Caco-2 (cell line): ENCODE measurements around the gene SMARCD3. TPM values are rescaled to one million over a fixed set of nuclear protein-coding genes. Genes with fewer than 3 reads are reported as not detected.

Source experiments
- BruUV-seq: library from RNA; stranded (reverse); fragments of 400-500 nt; replicated peaks from 2 replicates; lab custom pipeline; 2021; lab: Mats Ljungman, UMichigan
- CTCF ChIA-PET: fragments of 300-600 bp; sonication (Branson Sonifier 250); formaldehyde crosslinking; loops from one replicate; lab custom pipeline; 2022; ENCODE audit warnings: antibody characterized with exemption; lab: Charles Lee
- POLR2A ChIA-PET: fragments of 300-600 bp; sonication (Branson Sonifier 250); formaldehyde crosslinking; loops from one replicate; lab custom pipeline; 2022; ENCODE audit warnings: antibody characterized with exemption; lab: Charles Lee
- DNase-seq, 2 experiments: peaks; one replicate each; pipeline versions ENCODE4 v3.0.0 to v3.0.0-alpha.2; 2020 to 2022
- H3K27me3 ChIP-seq: replicated peaks from 2 replicates; pipeline ENCODE4 v1.6.0; 2011; ENCODE audit warnings: low read length; ENCODE audit not compliant: control insufficient read depth, insufficient read depth
- H3K36me3 ChIP-seq: 2 replicates; pipeline ENCODE4 v1.5.1; 2011; ENCODE audit warnings: low read length; ENCODE audit not compliant: control insufficient read depth, insufficient read depth
- H3K4me1 ChIP-seq: fragments of 250-450 bp; sonication (Bioruptor Pico); 2 replicates; pipeline ENCODE4 v1.5.1; 2020; ENCODE audit warnings: mild to moderate bottlenecking
- H3K4me3 ChIP-seq: 2 replicates; pipeline ENCODE4 v1.5.1; 2011; ENCODE audit warnings: low read depth, mild to moderate bottlenecking, control low read depth, low read length
- H3K9me3 ChIP-seq: fragments of 250-450 bp; sonication (Bioruptor Pico); 2 replicates; pipeline ENCODE4 v1.5.1; 2020; ENCODE audit warnings: mild to moderate bottlenecking, moderate library complexity
- H3K27ac Mint-ChIP-seq: one replicate; pipeline ENCODE4 v1.8.0; 2022; ENCODE audit warnings: mixed read lengths; ENCODE audit not compliant: unreplicated experiment
- H3K27me3 Mint-ChIP-seq: one replicate; pipeline ENCODE4 v1.8.0; 2022; ENCODE audit warnings: mixed read lengths; ENCODE audit not compliant: insufficient read depth, unreplicated experiment
- H3K36me3 Mint-ChIP-seq: one replicate; pipeline ENCODE4 v1.8.0; 2022; ENCODE audit warnings: mild to moderate bottlenecking, mixed read lengths; ENCODE audit not compliant: insufficient read depth, unreplicated experiment
- H3K4me1 Mint-ChIP-seq: one replicate; pipeline ENCODE4 v1.8.0; 2022; ENCODE audit warnings: low read depth, mixed read lengths; ENCODE audit not compliant: unreplicated experiment
- H3K4me3 Mint-ChIP-seq: one replicate; pipeline ENCODE4 v1.8.0; 2022; ENCODE audit warnings: mild to moderate bottlenecking, moderate library complexity, mixed read lengths; ENCODE audit not compliant: unreplicated experiment
- H3K9me3 Mint-ChIP-seq: one replicate; pipeline ENCODE4 v1.8.0; 2022; ENCODE audit warnings: mixed read lengths; ENCODE audit not compliant: unreplicated experiment
- intact Hi-C: fragments of 100-400 bp; cut with micrococcal nuclease; formaldehyde crosslinking; loops from one replicate; pipeline ENCODE4 v1.10.0; 2022; ENCODE audit not compliant: unreplicated experiment
- total RNA-seq: library from RNA; stranded (reverse); gene quantifications from 2 replicates; pipeline ENCODE4 v1.2.3, GENCODE V29; 2022
- TF ChIP-seq, protein P1 (sequence below), 2 experiments: fragments of 200-600 bp in 1 of 2; IDR thresholded peaks; 1 replicate in 1 of 2; 2 replicates in 1 of 2; pipeline versions ENCODE4 v1.5.1 to v1.8.0; 2011 to 2022; ENCODE audit warnings: antibody characterized with exemption in 1 of 2, control low read depth in 1 of 2, inconsistent platforms in 1 of 2, low read depth in 1 of 2, low read length in 1 of 2, mild to moderate bottlenecking in 1 of 2, moderate library complexity in 1 of 2; ENCODE audit not compliant: insufficient read depth in 1 of 2, severe bottlenecking in 1 of 2, unreplicated experiment in 1 of 2

SMARCD3 gene
- total RNA-seq, 1 experiment from 2014 or later, result 27.8 TPM

DNA sequence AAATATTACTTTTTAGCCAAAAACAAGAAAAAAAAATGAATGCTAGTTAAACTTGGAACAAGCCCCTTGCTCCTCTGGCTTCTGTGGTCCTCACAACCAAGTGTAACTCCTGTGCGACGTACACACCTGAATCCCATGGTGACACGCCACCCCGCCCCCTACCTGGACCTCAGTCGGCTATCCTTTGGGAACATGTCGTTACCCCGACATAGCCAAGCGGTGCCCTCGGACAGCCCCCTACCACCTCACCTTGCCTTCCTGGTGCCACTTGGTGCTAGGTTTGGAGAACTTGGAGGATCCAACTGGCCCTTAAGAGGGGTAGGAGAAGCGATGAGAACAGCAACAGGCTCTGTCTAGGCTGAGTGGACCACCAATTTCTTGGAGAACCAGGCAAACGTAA lies 12.0 kb upstream of the SMARCD3 start:
- H3K9me3 ChIP-seq, result no peaks in the 10 kb centered on the region
- no peaks in the 10 kb centered on the region for H3K36me3 ChIP-seq
- no peak for DNase-seq
- intact Hi-C loops, result no loop called here
- no peaks in the 10 kb centered on the region for H3K36me3 Mint-ChIP-seq
- ChIA-PET CTCF (no interaction called here), POLR2A (no interaction called here)
- H3K27me3 ChIP-seq, result no peaks in the 10 kb centered on the region
- no peak overlapping the region for H3K4me3 ChIP-seq
- no peak overlapping the region for H3K4me3 Mint-ChIP-seq
- H3K9me3 Mint-ChIP-seq, result no peaks in the 10 kb centered on the region
- H3K27me3 Mint-ChIP-seq, result peaks cover 31% of the 10 kb centered on the region
- BruUV-seq, result no TSS peak
- H3K4me1 ChIP-seq, result no peaks in the 10 kb centered on the region
- no peaks in the 10 kb centered on the region for H3K4me1 Mint-ChIP-seq
- TF ChIP-seq, protein P1, sequence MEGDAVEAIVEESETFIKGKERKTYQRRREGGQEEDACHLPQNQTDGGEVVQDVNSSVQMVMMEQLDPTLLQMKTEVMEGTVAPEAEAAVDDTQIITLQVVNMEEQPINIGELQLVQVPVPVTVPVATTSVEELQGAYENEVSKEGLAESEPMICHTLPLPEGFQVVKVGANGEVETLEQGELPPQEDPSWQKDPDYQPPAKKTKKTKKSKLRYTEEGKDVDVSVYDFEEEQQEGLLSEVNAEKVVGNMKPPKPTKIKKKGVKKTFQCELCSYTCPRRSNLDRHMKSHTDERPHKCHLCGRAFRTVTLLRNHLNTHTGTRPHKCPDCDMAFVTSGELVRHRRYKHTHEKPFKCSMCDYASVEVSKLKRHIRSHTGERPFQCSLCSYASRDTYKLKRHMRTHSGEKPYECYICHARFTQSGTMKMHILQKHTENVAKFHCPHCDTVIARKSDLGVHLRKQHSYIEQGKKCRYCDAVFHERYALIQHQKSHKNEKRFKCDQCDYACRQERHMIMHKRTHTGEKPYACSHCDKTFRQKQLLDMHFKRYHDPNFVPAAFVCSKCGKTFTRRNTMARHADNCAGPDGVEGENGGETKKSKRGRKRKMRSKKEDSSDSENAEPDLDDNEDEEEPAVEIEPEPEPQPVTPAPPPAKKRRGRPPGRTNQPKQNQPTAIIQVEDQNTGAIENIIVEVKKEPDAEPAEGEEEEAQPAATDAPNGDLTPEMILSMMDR (IDR thresholded peaks at IDR 0.05; ENCODE audit: insufficient read depth in 1 of 2, low read depth in 1 of 2, low read length in 1 of 2, severe bottlenecking in 1 of 2, unreplicated experiment in 1 of 2), result no peak
- no peak overlapping the region for H3K27ac Mint-ChIP-seq

DNA sequence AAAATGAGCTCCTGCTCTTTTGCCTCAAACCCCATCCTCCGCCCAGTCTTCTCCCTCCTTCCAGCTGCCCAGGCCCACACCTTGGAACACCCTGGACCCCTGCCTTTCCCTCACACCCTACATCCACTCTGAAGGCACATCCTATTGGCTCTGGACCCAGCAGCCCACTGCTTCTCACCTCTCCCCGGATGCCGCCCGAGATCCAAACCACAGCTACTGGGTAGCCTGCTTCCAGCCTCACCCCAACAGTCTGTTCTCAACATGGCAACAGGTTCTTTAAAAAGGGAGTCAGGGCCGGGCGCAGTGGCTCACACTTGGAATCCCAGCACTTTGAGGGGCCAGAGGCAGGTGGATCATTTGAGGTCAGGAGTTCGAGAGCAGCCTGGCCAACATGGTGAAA lies 9.5 kb upstream of the SMARCD3 start:
- DNase-seq, result no peak
- Mint-ChIP-seq H3K27me3 (peaks cover 32% of the 10 kb centered on the region), H3K36me3 (no peaks in the 10 kb centered on the region), H3K4me1 (no peaks in the 10 kb centered on the region), H3K9me3 (no peaks in the 10 kb centered on the region), H3K4me3 (no peak overlapping the region), H3K27ac (no peak overlapping the region)
- no peaks in the 10 kb centered on the region for H3K4me1 ChIP-seq
- TF ChIP-seq, protein P1 (IDR thresholded peaks at IDR 0.05; ENCODE audit: insufficient read depth in 1 of 2, low read depth in 1 of 2, low read length in 1 of 2, severe bottlenecking in 1 of 2, unreplicated experiment in 1 of 2), result no peak
- intact Hi-C loops, result no loop called here
- no TSS peak for BruUV-seq
- no peak overlapping the region for H3K4me3 ChIP-seq
- ChIA-PET POLR2A (no interaction called here), CTCF (interaction anchor here (0.7 kb wide), 1 partner anchor 13 kb away, joined by 3 read pairs; no protein-coding TSS in a partner anchor)
- H3K36me3 ChIP-seq, result no peaks in the 10 kb centered on the region
- H3K9me3 ChIP-seq, result no peaks in the 10 kb centered on the region
- peaks cover 2% of the 10 kb centered on the region for H3K27me3 ChIP-seq

DNA sequence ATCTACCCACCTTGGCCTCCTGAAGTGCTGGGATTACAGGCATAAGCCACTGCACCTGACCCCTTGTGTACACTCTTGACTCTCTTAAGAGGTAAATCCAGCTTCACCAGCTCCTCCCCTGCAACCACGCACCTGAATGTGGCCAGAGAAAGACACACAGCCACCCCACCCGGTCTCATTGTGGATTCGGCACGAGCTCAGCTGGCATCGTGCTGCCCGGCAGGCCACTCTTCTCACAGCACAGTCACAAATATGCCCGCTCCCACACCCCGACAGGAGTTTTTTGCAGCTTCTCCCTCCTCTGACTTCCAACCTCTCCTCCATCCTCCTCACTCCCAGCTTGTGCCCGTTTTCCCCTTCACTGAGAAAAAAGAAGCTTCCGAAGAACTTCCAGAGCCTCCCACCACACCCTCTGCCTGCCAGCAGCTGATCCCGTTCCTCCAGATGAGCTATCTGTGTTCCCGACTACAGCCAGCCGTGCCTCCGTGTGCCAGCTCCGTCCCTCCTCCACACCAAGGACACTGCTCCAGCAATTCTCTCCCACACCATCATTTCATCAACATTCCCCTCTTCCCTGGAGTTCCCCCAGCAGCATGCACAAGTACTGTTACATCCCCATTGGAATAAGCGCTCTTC lies 8.0 kb upstream of the SMARCD3 start:
- intact Hi-C loops, result no loop called here
- Mint-ChIP-seq H3K9me3 (no peaks in the 10 kb centered on the region), H3K4me1 (peaks cover 7% of the 10 kb centered on the region), H3K27ac (no peak overlapping the region), H3K4me3 (no peak overlapping the region), H3K27me3 (peaks cover 32% of the 10 kb centered on the region), H3K36me3 (no peaks in the 10 kb centered on the region)
- H3K27me3 ChIP-seq, result peaks cover 2% of the 10 kb centered on the region
- ChIA-PET CTCF (no interaction called here), POLR2A (no interaction called here)
- H3K9me3 ChIP-seq, result no peaks in the 10 kb centered on the region
- H3K36me3 ChIP-seq, result no peaks in the 10 kb centered on the region
- TF ChIP-seq, protein P1 (IDR thresholded peaks at IDR 0.05; ENCODE audit: insufficient read depth in 1 of 2, low read depth in 1 of 2, low read length in 1 of 2, severe bottlenecking in 1 of 2, unreplicated experiment in 1 of 2), result no peak
- H3K4me1 ChIP-seq, result peaks cover 8% of the 10 kb centered on the region; the same call in 1 of the 2 replicates
- BruUV-seq, result no TSS peak
- H3K4me3 ChIP-seq, result no peak overlapping the region
- DNase-seq, result no peak
